HG03196 (cell line): Measurements from ENCODE around the gene FAM24B.

Source experiments
- ATAC-seq: cut with Tn5 transposase; IDR thresholded peaks from one replicate; pipeline ENCODE4 v1.9.1; 2021; ENCODE audit not compliant: unreplicated experiment

FAM24B gene

DNA sequence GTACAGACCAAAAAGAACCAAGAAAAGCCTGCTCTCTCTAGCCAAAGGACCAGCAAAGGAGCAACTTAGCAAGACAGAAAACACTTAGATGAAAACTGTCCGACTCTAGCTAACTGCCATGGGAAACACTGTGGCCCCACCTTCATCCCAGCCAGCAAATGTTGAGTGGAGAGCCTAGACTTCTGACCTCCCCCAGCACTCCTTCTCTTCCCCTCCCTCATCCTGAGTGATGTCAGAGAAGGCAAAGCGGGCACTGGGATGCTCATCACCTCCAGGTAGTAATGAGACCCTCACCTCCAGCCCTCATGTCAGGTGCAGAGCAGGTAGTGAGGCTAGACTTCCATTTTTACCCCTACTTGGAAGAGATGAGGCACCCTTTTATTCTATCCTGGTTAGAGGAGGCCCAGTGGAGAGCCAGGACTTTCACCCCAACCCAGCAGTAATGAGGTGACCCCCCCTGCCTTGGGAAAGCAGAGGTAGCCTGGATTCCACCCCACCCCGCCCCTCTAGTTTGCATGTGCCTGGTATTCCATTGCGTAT, 50.6 kb downstream of the FAM24B start:
- ATAC-seq: no peak

DNA sequence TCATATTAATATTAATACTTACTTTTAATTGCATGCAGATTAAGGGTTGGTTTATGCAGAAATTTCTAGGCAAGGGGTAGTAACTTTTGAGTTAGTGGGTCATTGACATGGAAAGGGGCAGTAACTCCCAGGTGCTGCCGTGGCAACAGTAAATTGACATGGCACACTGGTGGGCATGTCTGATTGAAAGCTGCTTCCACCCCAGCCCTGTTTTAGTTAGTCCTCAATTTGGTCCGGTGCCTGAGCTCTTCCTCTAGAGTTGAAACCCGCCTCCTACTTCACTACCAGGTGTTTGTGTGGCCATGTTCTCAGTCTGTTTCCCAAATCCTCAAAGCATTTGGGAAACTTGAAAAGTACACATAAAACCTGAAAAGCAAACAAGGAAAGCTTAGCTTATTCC, 52.1 kb downstream of the FAM24B start:
- ATAC-seq: no peak

DNA sequence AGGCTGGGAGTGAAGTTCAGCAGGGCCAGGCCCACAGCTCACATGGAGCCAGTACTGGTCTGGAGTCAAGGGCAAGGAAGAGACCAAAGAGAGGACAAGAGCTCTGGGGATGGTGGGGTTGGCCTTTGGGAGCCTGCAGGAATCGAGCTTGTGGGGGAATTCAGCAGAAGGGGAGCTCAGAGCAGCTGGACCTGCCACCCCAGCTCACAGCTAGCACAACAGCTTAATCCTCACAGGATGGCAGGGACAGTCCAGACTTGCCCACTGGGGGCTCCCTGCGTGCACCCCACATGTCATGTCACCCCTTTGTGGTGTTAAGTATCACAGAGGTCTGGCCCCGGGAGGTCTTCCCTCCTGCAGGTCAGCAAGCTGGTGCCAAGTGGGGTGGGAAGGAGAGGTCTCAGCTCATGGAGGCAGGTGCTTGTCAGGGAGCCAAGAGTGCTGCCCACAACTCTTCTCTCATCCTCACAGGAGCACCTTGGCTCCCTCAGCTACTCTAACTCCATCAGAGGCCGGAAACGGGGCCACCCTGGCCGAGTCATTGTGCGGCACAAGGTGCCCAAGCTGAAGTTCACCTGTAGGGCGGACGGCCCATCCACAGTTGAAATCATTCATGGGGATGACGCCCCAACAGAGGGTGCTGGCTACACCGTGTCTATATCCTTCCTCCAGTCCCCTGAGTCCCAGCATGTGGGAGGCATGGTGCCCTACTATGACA, 56.2 kb downstream of the FAM24B start:
- ATAC-seq: no peak

DNA sequence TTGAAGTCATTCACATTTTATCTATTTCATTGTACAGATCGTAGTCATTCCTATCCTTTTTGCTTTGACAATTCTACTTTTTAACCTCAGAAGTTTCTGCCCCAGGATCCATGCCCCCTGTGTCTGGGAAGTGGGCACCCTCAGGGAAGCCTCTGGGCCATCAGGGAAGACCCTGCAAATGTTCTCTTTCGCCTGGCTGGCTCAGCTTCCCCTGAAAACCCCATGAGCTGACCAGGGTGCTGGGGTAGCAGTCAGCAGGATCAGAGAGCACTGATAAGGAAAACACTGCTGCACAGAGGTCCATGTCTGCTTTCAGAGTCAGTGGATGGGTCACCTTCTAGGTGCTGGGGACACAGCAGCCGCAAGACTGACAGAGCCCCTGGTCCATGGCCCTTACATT, 57.6 kb downstream of the FAM24B start:
- no peak for ATAC-seq

- ATAC-seq: no peak
Measured at GRCh38 chr10:122815458-122815857, 63.9 kb downstream of the FAM24B start.

GRCh38 chr10:122814493-122814892, 64.9 kb downstream of the FAM24B start:
- ATAC-seq: no peak

DNA sequence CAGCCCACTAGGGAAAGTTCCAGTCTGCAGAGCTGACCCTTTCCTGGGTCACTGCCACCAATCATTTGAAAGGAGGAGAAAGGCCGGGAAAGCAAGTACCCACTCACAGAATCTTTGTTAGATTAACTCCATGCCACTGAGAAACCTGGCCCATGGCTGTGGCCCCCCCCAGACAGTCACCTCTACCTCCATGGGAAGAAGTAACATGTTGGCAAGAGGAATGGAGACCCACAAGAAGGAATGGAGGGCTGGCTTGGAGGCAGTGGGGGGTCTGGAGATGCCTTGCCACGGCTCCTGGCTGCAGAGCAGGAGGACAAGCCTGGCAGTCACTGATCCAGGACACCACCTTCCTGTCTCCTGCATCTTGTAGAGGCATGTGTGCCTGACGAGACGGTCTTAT, 66.6 kb downstream of the FAM24B start:
- no peak for ATAC-seq

GRCh38 chr10:122802282-122802681, 77.1 kb downstream of the FAM24B start:
- no peak for ATAC-seq
